H1 (cell line): ENCODE measurements around the gene FGF18. TPM values are rescaled to one million over a fixed set of nuclear protein-coding genes. Genes with fewer than 3 reads are reported as not detected.

Experiments used
- SP2 ChIP-seq: IDR thresholded peaks from 2 replicates; pipeline ENCODE4 v1.6.1; 2012; ENCODE audit warnings: mild to moderate bottlenecking, low read length, inconsistent platforms
- polyA plus RNA-seq, 7 experiments: library from polyadenylated mRNA; depleted of rRNA in 3 of 7; stranded (reverse) in 5 of 7; unstranded in 2 of 7; fragments of >200 nt in 5 of 7; fragments of 200-250 nt in 2 of 7; gene quantifications; 1 replicate in 5 of 7; 2 replicates in 1 of 7; 4 replicates in 1 of 7; pipeline versions ENCODE4 v1.2.1 to v1.2.3, GENCODE V29; 2011 to 2013; ENCODE audit warnings: missing spikeins in 2 of 7, mixed read lengths in 2 of 7
- total RNA-seq: library from RNA; stranded (reverse); fragmentation: NEBNext Ultra II Directional; extraction: Animal tissue kit (Norgen Biotek cat#: 25700); gene quantifications from 2 replicates; pipeline ENCODE4 v1.2.1, GENCODE V29; 2021

The FGF18 gene
- total and polyA plus RNA-seq, 2 of the 8 experiments (the other 6 are each of a cell fraction or from before 2014, with no cell fraction given): 0.54 to 1.3 TPM

GRCh38 chr5:171369898-171370297, 49.5 kb upstream of the FGF18 start (continued):
- TF ChIP-seq SP2: no peak
